Stimulated activated CD8-positive, alpha-beta memory T cell treated with anti-CD3 and anti-CD28 coated beads, Interleukin-15, amount 100 ng/mL, for 4 hours (primary cell): ENCODE data around the gene DLL3.

Experiments
- DNase-seq, 2 donors: peaks; one replicate each; pipeline ENCODE4 v3.0.0-alpha.2; 2020; ENCODE audit warnings: low read depth in 2 of 2

Gene DLL3

DNA sequence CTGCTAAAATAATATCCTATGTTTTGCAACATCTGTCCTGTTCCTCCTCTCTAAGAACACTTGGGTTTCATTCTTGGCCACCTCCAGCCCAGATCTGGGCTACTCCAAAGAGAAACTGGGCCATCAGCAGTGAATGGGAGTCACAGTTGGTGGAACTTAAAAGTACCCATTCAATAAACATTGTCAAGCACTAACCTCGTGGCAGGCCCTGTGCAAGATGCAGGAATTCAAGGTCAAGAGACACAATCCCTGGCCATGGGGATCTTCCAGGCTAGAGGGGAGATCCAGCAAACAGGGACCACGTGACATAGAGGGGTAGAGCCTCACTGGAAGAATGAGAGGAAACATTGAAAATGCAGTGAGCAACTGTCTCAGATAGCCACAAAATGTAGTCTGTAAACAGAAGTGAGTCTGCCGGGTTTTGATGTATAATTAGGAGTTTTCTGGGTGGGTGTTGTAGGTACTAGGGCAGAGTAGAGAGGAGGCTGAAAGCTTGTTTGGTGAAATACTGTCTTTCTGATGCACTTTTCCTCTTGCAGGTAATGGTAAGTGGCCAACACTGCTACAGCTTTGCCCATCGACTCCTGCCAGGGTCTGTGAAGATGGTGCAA is 56.1 kb downstream of the DLL3 start:
- DNase-seq, result no peak

DNA sequence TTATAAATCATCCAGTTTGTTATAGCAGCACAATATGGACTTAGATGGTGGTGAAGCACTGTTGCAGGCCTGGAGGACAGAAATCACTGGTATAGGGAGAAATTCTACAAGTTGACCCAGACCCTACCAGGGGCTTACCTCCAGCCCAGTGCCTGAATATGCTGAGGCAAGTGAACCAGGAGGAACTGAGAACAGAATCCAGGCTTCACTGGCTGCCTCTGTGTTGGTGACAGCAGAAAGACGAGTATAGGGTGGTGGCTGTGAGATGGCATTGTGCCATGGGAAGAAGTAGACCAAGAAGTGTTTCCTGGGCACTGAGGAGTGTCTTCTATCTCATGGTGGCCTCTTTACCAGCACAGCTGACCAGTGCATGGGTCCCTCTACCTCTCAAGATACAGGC is 57.1 kb downstream of the DLL3 start:
- DNase-seq, result no peak
